ENCODE results near the gene METTL8.

The METTL8 gene

DNA sequence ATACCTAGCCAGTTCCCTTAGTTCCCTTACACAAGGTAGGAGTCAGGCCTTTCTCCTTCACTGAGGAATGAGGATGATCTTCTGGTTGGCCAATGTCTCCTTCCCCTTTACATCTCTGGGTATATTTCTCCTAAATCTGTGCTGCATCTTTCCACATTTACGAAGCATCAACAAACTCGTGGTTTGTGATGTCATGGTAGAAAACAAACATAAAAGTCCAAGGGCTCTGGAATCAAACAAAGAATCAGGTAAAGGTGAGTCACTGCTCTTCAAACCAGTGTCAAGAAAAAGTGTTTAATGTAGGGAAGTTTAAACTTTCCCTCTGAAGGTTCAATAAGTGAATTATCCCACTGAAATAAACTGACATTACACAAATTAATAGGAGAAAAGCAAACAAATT, 122.9 kb downstream of the METTL8 start:
- no peak for DNase-seq (ENCODE audit: low spot score)

GRCh38 chr2:171309455-171310286, 124.1 kb downstream of the METTL8 start:
- DNase-seq (ENCODE audit: low spot score): no peak

GRCh38 chr2:171308280-171309054, 125.3 kb downstream of the METTL8 start:
- no peak for DNase-seq (ENCODE audit: low spot score)

GRCh38 chr2:171307560-171307959, 126.2 kb downstream of the METTL8 start:
- DNase-seq (ENCODE audit: low spot score): no peak

- DNase-seq (ENCODE audit: low spot score): no peak
These were observed 135.8 kb downstream of the METTL8 start for GRCh38 chr2:171297956-171298355.

DNA sequence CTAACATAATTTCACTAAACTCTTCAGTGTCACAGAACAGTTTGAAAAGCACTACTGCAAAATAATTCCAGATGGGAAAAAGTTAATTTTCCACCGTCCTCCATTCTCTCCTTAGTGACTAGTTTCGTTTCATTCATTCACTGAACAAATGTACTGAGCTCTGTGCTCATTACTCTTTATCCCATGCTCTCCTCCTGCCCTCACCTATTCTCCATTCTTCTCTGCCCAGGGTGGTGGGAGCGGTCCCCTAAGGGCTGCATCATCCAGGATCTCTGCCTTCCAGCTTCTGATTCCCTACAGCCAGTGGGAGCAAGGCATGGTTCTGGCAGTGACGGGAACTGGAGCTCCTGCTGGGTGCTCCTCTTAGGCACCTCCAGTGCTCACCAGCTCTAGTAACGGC, 139.2 kb downstream of the METTL8 start:
- DNase-seq (ENCODE audit: low spot score): no peak

GRCh38 chr2:171293661-171294060, 140.1 kb downstream of the METTL8 start:
- DNase-seq (ENCODE audit: low spot score): no peak

- no peak for DNase-seq (ENCODE audit: low spot score)
These were observed 143.8 kb downstream of the METTL8 start for GRCh38 chr2:171289991-171290390.

- DNase-seq (ENCODE audit: low spot score): no peak
These were observed 144.5 kb downstream of the METTL8 start for GRCh38 chr2:171289316-171289715.

DNA sequence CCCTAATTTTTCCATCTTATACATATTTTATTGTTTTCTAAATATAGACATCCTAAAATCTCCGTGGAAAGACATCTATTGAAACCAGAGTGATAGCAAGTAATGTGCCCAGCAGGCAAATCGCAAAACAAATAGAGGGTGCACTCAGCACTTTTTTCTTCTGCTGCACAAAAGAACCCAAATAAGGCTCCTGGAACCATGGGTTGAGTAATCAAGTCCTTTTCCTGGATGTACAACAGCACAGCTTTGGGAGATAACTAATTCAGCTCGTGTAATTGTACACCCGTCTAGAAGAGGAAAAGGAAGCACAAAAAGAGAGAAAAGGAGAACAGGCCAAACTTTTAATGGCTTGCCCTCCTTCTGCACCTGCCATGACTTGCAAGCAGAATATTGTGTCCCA, 146.2 kb downstream of the METTL8 start:
- no peak for DNase-seq (ENCODE audit: low spot score)

DNA sequence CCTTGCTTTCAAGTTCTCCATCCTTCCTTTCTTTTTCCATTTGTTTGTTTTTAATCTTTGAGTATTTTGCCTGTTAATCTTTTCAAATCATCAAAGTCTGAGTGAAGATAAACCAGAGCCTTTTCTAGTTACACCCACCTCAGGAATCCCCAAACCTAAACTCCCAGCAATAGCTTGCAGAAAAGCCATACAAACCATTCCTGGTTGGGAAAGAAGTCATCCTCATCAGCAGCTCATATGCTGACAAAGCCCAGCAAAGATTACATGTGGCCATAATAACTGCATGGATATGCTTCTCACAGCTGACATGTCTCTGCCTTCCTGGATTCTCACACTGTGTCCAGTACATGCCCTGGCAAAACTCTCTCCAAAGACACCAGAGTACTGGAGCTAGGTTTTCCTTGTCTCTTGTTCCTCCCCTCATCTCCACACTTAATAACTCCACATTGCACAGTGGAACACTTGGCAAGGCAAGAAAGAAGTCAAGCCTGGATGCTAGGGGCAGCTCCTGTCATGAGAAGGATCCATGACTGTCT, 146.7 kb downstream of the METTL8 start:
- no peak for DNase-seq (ENCODE audit: low spot score)

GRCh38 chr2:171281110-171281509, 152.7 kb downstream of the METTL8 start:
- no peak for DNase-seq (ENCODE audit: low spot score)

- no peak for DNase-seq (ENCODE audit: low spot score)
These were observed 153.6 kb downstream of the METTL8 start for GRCh38 chr2:171279983-171280790.

GRCh38 chr2:171274757-171275156, 159.0 kb downstream of the METTL8 start:
- no peak for DNase-seq (ENCODE audit: low spot score)

GRCh38 chr2:171271971-171272436, 161.8 kb downstream of the METTL8 start:
- DNase-seq (ENCODE audit: low spot score): no peak

DNA sequence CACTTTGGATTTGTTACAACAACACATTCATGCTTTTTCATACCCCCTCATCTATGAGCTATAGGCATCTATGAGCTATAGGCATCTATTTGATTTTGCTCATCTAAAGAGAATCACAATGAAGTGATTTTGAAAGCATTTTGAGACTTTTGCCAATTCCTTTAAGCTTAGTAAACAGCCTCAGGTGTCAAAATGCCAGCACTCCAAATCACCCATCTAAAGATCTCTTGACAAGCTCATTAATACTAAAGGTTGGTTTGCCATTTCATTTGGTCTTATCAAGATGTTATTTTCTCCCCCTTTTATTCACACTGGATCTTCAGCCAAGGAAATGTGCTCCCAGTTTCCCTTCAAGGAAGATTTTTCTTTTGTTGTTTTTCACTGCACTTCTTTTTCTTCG, 162.4 kb downstream of the METTL8 start:
- no peak for DNase-seq (ENCODE audit: low spot score)

DNA sequence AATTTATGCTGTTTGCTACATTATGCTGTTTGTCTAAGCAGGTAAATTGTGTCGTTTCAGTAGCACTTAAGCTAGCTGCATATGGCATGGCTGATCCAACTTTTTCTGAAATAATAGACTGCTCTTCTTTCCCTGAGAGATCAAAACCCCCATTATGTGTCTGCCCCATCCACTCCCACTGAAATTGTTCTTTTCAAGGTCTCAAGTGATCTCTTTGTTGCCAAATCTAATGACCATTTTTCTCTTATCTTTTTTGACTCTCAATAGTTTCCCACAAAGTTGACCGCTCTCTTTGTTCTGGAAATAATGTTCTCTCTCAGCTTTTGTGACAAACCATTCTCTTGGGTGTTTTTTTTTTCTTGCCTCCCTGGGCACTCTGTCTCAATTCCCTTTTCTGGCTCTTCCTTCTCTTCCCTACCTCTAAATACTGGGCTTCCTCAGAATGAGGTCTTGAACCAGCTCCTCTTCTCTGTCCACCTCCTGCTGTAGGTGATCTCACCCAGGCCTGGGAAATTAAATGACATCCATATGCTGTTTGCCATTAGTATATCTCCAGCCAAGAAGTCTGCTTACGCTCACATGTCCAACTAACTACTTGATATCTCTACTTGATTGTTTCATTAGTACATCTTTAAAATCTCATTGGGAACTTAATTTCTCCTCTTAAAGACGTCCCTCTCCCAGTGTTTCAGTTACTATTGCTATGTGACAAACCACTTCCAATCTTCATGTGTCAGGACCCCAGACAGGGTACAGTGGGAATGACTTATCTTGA, 165.7 kb downstream of the METTL8 start:
- DNase-seq (ENCODE audit: low spot score): no peak

Measured in CD4-positive, alpha-beta T cell treated with Interleukin-6 at 100 ng/mL for 8 hours (primary cell).